Transverse colon (tissue), 4 donors: ENCODE measurements around the gene ATE1.

ENCODE experiments used
- CTCF ChIP-seq, 5 experiments: fragments of 200-600 bp in 3 of 5; fragments of 450-650 bp in 2 of 5; sonication (generic) in 3 of 5; IDR thresholded peaks; 1 replicate in 2 of 5; 2 replicates in 3 of 5; pipeline ENCODE4 v1.5.1; 2016 to 2017; ENCODE audit warnings: antibody characterized with exemption in 5 of 5, inconsistent platforms in 3 of 5, mild to moderate bottlenecking in 2 of 5, moderate library complexity in 1 of 5
- EP300 ChIP-seq: sonication (generic); formaldehyde crosslinking; IDR thresholded peaks from one replicate; pipeline ENCODE4 v1.6.1; 2017; ENCODE audit warnings: antibody characterized with exemption, low read depth
- POLR2A ChIP-seq: fragments of 450-650 bp; IDR thresholded peaks from one replicate; pipeline ENCODE4 v1.6.1; 2016; ENCODE audit warnings: antibody characterized with exemption, mild to moderate bottlenecking, moderate library complexity
- POLR2AphosphoS5 ChIP-seq, 3 donors: sonication (generic); formaldehyde crosslinking; IDR thresholded peaks; one replicate each; pipeline ENCODE4 v1.6.1; 2016; ENCODE audit warnings: antibody characterized with exemption in 3 of 3

GRCh38 chr10:121791761-121792160, 136.1 kb downstream of the ATE1 start:
- no peak for TF ChIP-seq CTCF (IDR thresholded peaks at IDR 0.05)
- no peak for TF ChIP-seq POLR2A
- TF ChIP-seq POLR2AphosphoS5 (IDR thresholded peaks at IDR 0.05) = no peak
- no peak for TF ChIP-seq EP300
